Epithelial cell of esophagus (primary cell): ENCODE data around the gene DDX24.

Experiments
- DNase-seq: peaks from one replicate; pipeline ENCODE4 v3.0.0; 2010; ENCODE audit warnings: low read depth
- H3K4me3 ChIP-seq: 2 replicates; pipeline ENCODE4 v1.5.1; 2011; ENCODE audit warnings: mild to moderate bottlenecking, low read length, control low read depth
- CTCF ChIP-seq: IDR thresholded peaks from 2 replicates; pipeline ENCODE4 v1.5.1; 2011; ENCODE audit warnings: low read depth, mild to moderate bottlenecking, low read length, control low read depth, inconsistent platforms; ENCODE audit not compliant: insufficient read depth; ENCODE audit errors: missing control alignments

DDX24 gene

GRCh38 chr14:94109915-94110250 lies 28.9 kb upstream of the DDX24 start:
- H3K4me3 ChIP-seq = no peak overlapping the region
- DNase-seq = no peak
- no peak for TF ChIP-seq CTCF

GRCh38 chr14:94104731-94105130 lies 23.7 kb upstream of the DDX24 start:
- DNase-seq = no peak
- no peak overlapping the region for H3K4me3 ChIP-seq
- TF ChIP-seq CTCF = no peak

GRCh38 chr14:94103554-94104150 lies 22.6 kb upstream of the DDX24 start:
- no peak overlapping the region for H3K4me3 ChIP-seq
- TF ChIP-seq CTCF = no peak
- DNase-seq = no peak

- no peak for TF ChIP-seq CTCF
- H3K4me3 ChIP-seq = no peak overlapping the region
- no peak for DNase-seq
These were observed 21.9 kb upstream of the DDX24 start for GRCh38 chr14:94102768-94103482.

- H3K4me3 ChIP-seq = no peak overlapping the region
- no peak for DNase-seq
- TF ChIP-seq CTCF = no peak
These were observed 20.7 kb upstream of the DDX24 start for GRCh38 chr14:94101748-94102147.

- DNase-seq = peak; percentile 63
- no peak for TF ChIP-seq CTCF
- no peak overlapping the region for H3K4me3 ChIP-seq
These were observed 19.8 kb upstream of the DDX24 start for GRCh38 chr14:94100847-94101246.

- H3K4me3 ChIP-seq = no peak overlapping the region
- no peak for DNase-seq
- TF ChIP-seq CTCF = no peak
These were observed 18.0 kb upstream of the DDX24 start for GRCh38 chr14:94099006-94099405.
